ENCODE data around the gene RALGPS1.

- TF ChIP-seq CTCF (tag by site-specific recombination; IDR thresholded peaks at IDR 0.05) (no peak), ZNF19 (tag by site-specific recombination; IDR thresholded peaks at IDR 0.05; ENCODE audit: low read depth) (no peak), ZBTB6 (tag by site-specific recombination; IDR thresholded peaks at IDR 0.05) (no peak), ZNF248 (tag by site-specific recombination; IDR thresholded peaks at IDR 0.05) (no peak), ZNF843 (tag by site-specific recombination; IDR thresholded peaks at IDR 0.05) (no peak), ZBTB7A (tag by site-specific recombination; IDR thresholded peaks at IDR 0.05; ENCODE audit: low read depth) (no peak), ZNF174 (tag by site-specific recombination; IDR thresholded peaks at IDR 0.05) (no peak), ZNF777 (tag by site-specific recombination; IDR thresholded peaks at IDR 0.05; ENCODE audit: borderline replicate concordance) (no peak), ZNF792 (tag by site-specific recombination; IDR thresholded peaks at IDR 0.05) (no peak), PBX3 (CRISPR knock-in tag; IDR thresholded peaks at IDR 0.05) (no peak)
These were observed 38.6 kb downstream of the RALGPS1 start for GRCh38 chr9:126953041-126953809.
